Adrenal gland (tissue), 5 donors: ENCODE results near the gene TGDS.

Source experiments
- POLR2A ChIP-seq, 2 donors: fragments of 450-650 bp; IDR thresholded peaks; one replicate each; pipeline ENCODE4 v1.6.1; 2017; ENCODE audit warnings: antibody characterized with exemption in 2 of 2, mild to moderate bottlenecking in 2 of 2, moderate library complexity in 1 of 2
- TF ChIP-seq, protein P1 (sequence below), 6 experiments: fragments of 450-650 bp in 4 of 6; fragments of 200-600 bp in 2 of 6; sonication (generic) in 1 of 6; IDR thresholded peaks; 1 replicate in 5 of 6; 2 replicates in 1 of 6; pipeline versions ENCODE4 v1.5.1 to v1.8.0; 2016 to 2021; ENCODE audit warnings: antibody characterized with exemption in 6 of 6, mild to moderate bottlenecking in 2 of 6, moderate library complexity in 1 of 6
- donor health status: DM: no; HTN: no; CAD: no.

GRCh38 chr13:94556621-94557020, 39.3 kb downstream of the TGDS start:
- TF ChIP-seq, protein P1, sequence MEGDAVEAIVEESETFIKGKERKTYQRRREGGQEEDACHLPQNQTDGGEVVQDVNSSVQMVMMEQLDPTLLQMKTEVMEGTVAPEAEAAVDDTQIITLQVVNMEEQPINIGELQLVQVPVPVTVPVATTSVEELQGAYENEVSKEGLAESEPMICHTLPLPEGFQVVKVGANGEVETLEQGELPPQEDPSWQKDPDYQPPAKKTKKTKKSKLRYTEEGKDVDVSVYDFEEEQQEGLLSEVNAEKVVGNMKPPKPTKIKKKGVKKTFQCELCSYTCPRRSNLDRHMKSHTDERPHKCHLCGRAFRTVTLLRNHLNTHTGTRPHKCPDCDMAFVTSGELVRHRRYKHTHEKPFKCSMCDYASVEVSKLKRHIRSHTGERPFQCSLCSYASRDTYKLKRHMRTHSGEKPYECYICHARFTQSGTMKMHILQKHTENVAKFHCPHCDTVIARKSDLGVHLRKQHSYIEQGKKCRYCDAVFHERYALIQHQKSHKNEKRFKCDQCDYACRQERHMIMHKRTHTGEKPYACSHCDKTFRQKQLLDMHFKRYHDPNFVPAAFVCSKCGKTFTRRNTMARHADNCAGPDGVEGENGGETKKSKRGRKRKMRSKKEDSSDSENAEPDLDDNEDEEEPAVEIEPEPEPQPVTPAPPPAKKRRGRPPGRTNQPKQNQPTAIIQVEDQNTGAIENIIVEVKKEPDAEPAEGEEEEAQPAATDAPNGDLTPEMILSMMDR (IDR thresholded peaks at IDR 0.05): no peak
- no peak for TF ChIP-seq POLR2A (IDR thresholded peaks at IDR 0.05)
